ENCODE results near the gene PUS7L.

DNA sequence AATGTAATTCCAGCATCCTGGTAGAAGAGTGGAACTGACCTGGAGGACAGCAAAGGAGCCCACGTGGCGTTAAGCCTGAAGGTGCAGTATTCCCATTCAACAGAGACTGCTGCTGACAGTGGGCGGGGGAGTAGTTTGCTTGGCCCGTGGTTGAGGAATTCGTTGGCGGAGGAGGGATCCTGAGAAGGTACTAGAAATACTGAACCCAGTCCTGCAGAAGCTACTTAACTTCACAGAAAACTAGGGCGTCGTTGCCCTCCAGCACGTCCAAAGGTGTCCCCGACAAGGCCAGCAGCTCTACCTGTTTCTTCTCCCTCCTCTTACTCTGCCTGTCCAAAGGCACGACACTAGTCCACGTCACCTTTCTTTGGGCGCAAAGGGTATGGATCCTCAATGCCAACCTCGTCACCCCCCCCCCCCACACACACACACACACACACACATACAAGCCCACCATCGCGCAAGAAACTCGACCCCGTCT lies 303 bp downstream of the PUS7L start:
- TF ChIP-seq CTCF (IDR thresholded peaks at IDR 0.05; ENCODE audit: low read depth, low read length, poor library complexity, severe bottlenecking), result no peak
- no peak for TF ChIP-seq EZH2phosphoT487 (IDR thresholded peaks at IDR 0.05; ENCODE audit: borderline replicate concordance, low read length)
